ENCODE results near the gene NEURL1.

DNA sequence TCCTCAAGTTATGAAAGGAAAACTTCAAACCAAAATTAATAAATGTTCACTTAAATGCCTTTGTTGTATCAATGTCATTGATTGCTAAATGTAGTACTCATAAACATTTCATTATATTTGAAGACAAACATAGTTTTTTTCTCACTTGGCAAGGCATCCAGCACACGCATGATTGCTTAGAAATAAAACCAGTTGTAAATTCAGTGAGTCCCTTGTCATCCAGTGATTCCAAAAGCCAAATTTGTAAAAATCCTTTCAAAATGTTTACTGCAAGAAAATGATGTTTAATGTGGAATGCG is 6.1 kb upstream of the NEURL1 start:
- TF ChIP-seq EZH2 (IDR thresholded peaks at IDR 0.05; ENCODE audit: borderline replicate concordance, low read length): no peak
- TF ChIP-seq, protein P1, sequence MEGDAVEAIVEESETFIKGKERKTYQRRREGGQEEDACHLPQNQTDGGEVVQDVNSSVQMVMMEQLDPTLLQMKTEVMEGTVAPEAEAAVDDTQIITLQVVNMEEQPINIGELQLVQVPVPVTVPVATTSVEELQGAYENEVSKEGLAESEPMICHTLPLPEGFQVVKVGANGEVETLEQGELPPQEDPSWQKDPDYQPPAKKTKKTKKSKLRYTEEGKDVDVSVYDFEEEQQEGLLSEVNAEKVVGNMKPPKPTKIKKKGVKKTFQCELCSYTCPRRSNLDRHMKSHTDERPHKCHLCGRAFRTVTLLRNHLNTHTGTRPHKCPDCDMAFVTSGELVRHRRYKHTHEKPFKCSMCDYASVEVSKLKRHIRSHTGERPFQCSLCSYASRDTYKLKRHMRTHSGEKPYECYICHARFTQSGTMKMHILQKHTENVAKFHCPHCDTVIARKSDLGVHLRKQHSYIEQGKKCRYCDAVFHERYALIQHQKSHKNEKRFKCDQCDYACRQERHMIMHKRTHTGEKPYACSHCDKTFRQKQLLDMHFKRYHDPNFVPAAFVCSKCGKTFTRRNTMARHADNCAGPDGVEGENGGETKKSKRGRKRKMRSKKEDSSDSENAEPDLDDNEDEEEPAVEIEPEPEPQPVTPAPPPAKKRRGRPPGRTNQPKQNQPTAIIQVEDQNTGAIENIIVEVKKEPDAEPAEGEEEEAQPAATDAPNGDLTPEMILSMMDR (conservative IDR thresholded peaks at IDR 0.05 in 1 of 2, IDR thresholded peaks at IDR 0.05 in 1 of 2; ENCODE audit: extremely low read depth in 1 of 2, insufficient read depth in 1 of 2, low read depth in 1 of 2, low read length in 2 of 2): no peak
